8988T (cell line): ENCODE data around the gene BCORL1.

Experiments
- DNase-seq: peaks from one replicate; pipeline ENCODE4 v3.0.0; 2011

Gene BCORL1

DNA sequence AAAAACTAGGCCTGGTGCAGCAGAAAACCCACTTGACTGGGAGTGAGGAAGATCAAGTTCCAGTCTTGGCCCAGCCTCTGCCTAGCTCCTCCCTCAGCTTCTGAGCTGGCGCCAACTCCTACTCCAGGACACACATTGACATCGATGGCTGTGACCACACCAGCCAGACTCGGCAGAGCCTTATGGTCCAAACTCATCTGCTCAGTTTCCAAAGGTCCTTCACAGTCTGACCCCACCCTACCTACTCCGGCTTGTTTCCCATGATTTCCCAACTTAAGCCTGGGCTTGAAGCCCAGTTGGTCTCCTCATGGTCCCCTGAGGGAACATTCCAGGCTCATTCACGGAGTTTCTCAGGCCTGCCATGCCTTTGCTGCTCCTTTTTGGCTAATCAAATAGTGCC lies 117.7 kb downstream of the BCORL1 start:
- no peak for DNase-seq

DNA sequence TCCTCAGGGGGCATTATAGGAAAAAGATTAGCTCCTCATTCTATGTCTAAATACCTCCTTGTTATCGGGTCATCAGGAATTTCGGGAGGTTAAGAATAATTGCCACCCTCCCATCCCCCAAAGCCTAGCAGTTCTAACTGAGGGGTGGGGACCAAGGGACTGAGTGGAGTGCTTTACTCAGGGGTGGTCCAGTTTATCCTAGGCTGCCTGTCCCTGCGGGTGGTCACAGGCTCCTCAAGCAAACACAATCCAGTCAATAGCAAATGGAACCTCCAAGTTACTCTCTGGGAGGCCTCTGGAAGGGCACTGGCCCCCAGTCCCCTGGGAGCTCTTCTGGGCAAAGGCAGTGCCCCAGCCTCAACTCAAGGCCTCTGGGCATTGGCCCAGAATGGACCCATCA lies 121.2 kb downstream of the BCORL1 start:
- DNase-seq: no peak

DNA sequence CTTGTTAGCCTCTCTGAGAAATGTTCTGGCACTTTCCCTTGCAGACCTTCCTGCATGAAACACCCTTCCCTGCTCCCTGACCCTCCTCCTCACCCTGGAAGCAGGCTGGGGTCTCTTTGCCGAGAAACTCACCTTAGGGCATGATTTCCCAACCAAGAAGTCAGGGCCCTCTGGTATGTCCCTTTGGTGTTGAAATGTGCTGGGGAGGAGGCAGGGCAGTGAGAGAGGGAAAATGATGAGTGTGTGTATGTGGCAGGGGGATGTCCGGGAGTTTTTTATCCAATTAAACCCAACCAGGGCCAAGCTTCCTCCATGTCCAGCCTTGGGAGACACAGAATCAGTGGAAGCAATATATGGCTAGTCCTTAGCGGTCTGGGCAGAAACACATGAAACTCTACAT lies 122.8 kb downstream of the BCORL1 start:
- DNase-seq: no peak

DNA sequence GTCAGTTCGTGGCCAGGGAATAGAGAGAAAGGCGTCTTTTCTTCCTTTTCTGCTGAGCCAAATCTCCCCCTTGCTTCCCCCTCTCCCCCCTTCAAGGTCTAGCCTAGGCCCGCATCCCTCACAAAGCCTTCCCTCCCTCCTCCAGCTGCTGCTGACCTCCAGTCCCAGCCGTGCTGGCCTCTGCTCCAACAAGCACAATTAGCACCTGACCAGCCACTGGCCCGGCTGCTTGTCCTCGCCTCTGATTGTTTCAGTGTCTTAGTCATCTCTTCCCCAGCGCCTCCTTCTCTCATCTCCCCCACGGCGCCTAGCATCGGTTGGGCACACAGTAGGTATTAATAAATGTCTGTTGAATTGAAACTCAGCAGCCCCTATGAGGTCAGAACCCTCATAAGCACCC lies 123.6 kb downstream of the BCORL1 start:
- no peak for DNase-seq
